ENCODE measurements around the gene ETV4. TPM values are rescaled to one million over a fixed set of nuclear protein-coding genes. Genes with fewer than 3 reads are reported as not detected.

ETV4 gene
- polyA plus RNA-seq, 1 of the 3 experiments (the other 2 are of a cell fraction) = 33.2 TPM

GRCh38 chr17:43517615-43518386 is 28.3 kb downstream of the ETV4 start (continued):
- TF ChIP-seq NRF1 (IDR thresholded peaks at IDR 0.05; ENCODE audit: low read depth, low read length) (no peak), MAX (IDR thresholded peaks at IDR 0.05; ENCODE audit: low read depth) (no peak), ELF1 (IDR thresholded peaks at IDR 0.05) (no peak), SMC3 (IDR thresholded peaks at IDR 0.05; ENCODE audit: low read depth, low read length) (no peak), TCF12 (IDR thresholded peaks at IDR 0.05) (peak; percentile 55), NFIC (IDR thresholded peaks at IDR 0.05; ENCODE audit: borderline replicate concordance) (peak; percentile 55), TEAD4 (IDR thresholded peaks at IDR 0.05; ENCODE audit: borderline replicate concordance, insufficient read depth) (no peak), RXRA (IDR thresholded peaks at IDR 0.05; ENCODE audit: borderline replicate concordance, low read depth) (no peak), YY1 (IDR thresholded peaks at IDR 0.05; ENCODE audit: low read depth) (no peak), USF2 (IDR thresholded peaks at IDR 0.05; ENCODE audit: borderline replicate concordance, low read depth, low read length) (no peak), JUND (IDR thresholded peaks at IDR 0.05) (no peak; the same call in 1 of the 2 replicates), FOSL2 (IDR thresholded peaks at IDR 0.05; ENCODE audit: borderline replicate concordance, low read depth) (peak; percentile 61), CTCF (IDR thresholded peaks at IDR 0.05) (no peak), PBX3 (IDR thresholded peaks at IDR 0.05) (peak; percentile 72), SIN3A (IDR thresholded peaks at IDR 0.05; ENCODE audit: borderline replicate concordance, low read depth, low read length) (peak; percentile 50; the same call in 1 of the 2 replicates)

- Histone ChIP-seq H3K9me3 (no peaks in the 10 kb centered on the region), H3K4me1 (ENCODE audit: control insufficient read depth in 1 of 2, insufficient read depth in 2 of 2, low read depth in 1 of 2, low read length in 1 of 2) (peaks cover 0 to 21% of the 10 kb centered on the region in 2 experiments; a peak in 2 of 4 replicates), H3K79me2 (ENCODE audit: insufficient read depth) (peaks cover 12% of the 10 kb centered on the region; the same call in 1 of the 2 replicates), H3K27ac (ENCODE audit: low read depth in 2 of 2, low read length in 1 of 2) (peak overlapping the region in 1 of 2 experiments; percentile 84; a peak in 2 of 4 replicates), H4K20me1 (ENCODE audit: insufficient read depth) (peaks cover 8% of the 10 kb centered on the region; the same call in 1 of the 2 replicates), H3K36me3 (replicated peaks in 1 of 2; ENCODE audit: control insufficient read depth in 1 of 2, insufficient read depth in 2 of 2, low read length in 1 of 2) (peaks cover 76 to 84% of the 10 kb centered on the region in 2 experiments), H3F3A (replicated peaks; ENCODE audit: insufficient read depth) (peaks cover 37% of the 10 kb centered on the region), H3K9me2 (no peaks in the 10 kb centered on the region), H2AFZ (ENCODE audit: low read depth) (no peak overlapping the region), H3K9ac (peak overlapping the region; percentile 22; the same call in 1 of the 2 replicates), H3K27me3 (ENCODE audit: insufficient read depth) (no peaks in the 10 kb centered on the region), H3K4me2 (peak overlapping the region; percentile 43; the same call in 1 of the 2 replicates), H3K4me3 (ENCODE audit: low read depth in 2 of 2, low read length in 1 of 2) (no peak overlapping the region)
- CTCF ChIA-PET = interaction anchor here (0.9 to 1.7 kb wide), 5 partner anchors 8 to 249 kb away, joined by 3 to 6 read pairs (median 5); partner anchors contain the start of gene DHX8
- DNase-seq = no peak
- POLR2A ChIA-PET = no interaction called here
- no peak for TF ChIP-seq TCF12 (IDR thresholded peaks at IDR 0.05)
- 77% methylated on average over 6 of the region's 6 CpGs for WGBS (ENCODE audit: low lambda C conversion rate)
These were observed 29.0 kb downstream of the ETV4 start for GRCh38 chr17:43517161-43517560.
